A549 (cell line): ENCODE data around the gene ADAR. TPM values are rescaled to one million over a fixed set of nuclear protein-coding genes. Genes with fewer than 3 reads are reported as not detected.

ENCODE experiments used
- ATAC-seq, 2 experiments: fragments of 200-7000 bp in 1 of 2; fragments of >200 bp in 1 of 2; cut with Nextera tagmentation in 1 of 2; cut with Tn5 transposase in 1 of 2; 3 replicates each; pipeline versions ENCODE4 v1.8.0 to v1.9.1; 2018 to 2020; ENCODE audit warnings: mild to moderate bottlenecking in 1 of 2, moderate library complexity in 1 of 2
- CTCF ChIA-PET: fragments of 300-600 bp; sonication (Branson Sonifier 250); formaldehyde crosslinking; extraction: SDS; loops from one replicate; lab custom pipeline; 2021; ENCODE audit warnings: antibody characterized with exemption, inconsistent platforms; lab: Yijun Ruan, JAX
- POLR2A ChIA-PET: fragments of 350-600 bp; formaldehyde crosslinking; extraction: SDS; loops from one replicate; lab custom pipeline; 2021; ENCODE audit warnings: antibody characterized with exemption, inconsistent platforms; lab: Yijun Ruan, JAX
- DNase-seq, 2 experiments: peaks; one replicate each; pipeline versions ENCODE4 v3.0.0 to v3.0.0-alpha.2; 2011 to 2016; ENCODE audit warnings: low read depth in 1 of 2, low spot score in 1 of 2
- FAIRE-seq: peaks from 2 replicates; lab custom pipeline; 2011; peaks lifted over from hg19 to GRCh38; lab: Jason Lieb, UNC
- H3K27ac ChIP-seq, 2 experiments: fragments of >200 bp; sonication (Bioruptor Twin); formaldehyde crosslinking; 3 replicates each; pipeline ENCODE4 v1.5.1; 2016 to 2017
- H3K4me1 ChIP-seq: fragments of >200 bp; sonication (Bioruptor Twin); formaldehyde crosslinking; 3 replicates; pipeline ENCODE4 v1.6.1; 2016
- H3K4me2 ChIP-seq: fragments of >200 bp; sonication (Bioruptor Twin); formaldehyde crosslinking; 3 replicates; pipeline ENCODE4 v1.6.1; 2016
- H3K4me3 ChIP-seq: fragments of >200 bp; sonication (Bioruptor Twin); formaldehyde crosslinking; 3 replicates; pipeline ENCODE4 v1.5.1; 2016
- H3K9me3 ChIP-seq: fragments of >200 bp; sonication (Bioruptor Twin); formaldehyde crosslinking; 3 replicates; pipeline ENCODE4 v1.6.1; 2016
- ATOH8 ChIP-seq: fragments of 250-450 bp; sonication (Bioruptor Pico); IDR thresholded peaks from 2 replicates; pipeline ENCODE4 v1.5.0; 2020; ENCODE audit warnings: low read depth, mild to moderate bottlenecking, moderate library complexity
- CBX2 ChIP-seq: fragments of 200-600 bp; sonication (generic); IDR thresholded peaks from 2 replicates; pipeline ENCODE4 v1.6.1; 2016; ENCODE audit warnings: low read depth, mild to moderate bottlenecking, borderline replicate concordance
- CBX8 ChIP-seq: fragments of 200-600 bp; sonication (generic); IDR thresholded peaks from 2 replicates; pipeline ENCODE4 v1.6.1; 2016
- CEBPB ChIP-seq, 2 experiments: fragments of >200 bp in 1 of 2; sonication (Bioruptor Twin) in 1 of 2; formaldehyde crosslinking in 1 of 2; IDR thresholded peaks; 2 replicates each; pipeline ENCODE4 v1.6.1; 2012 to 2016
- CHD2 ChIP-seq: fragments of 150-350 bp; IDR thresholded peaks from 2 replicates; pipeline ENCODE4 v1.6.1; 2014; ENCODE audit warnings: low read length; ENCODE audit not compliant: partially characterized antibody
- CHD4 ChIP-seq: fragments of 200-600 bp; sonication (generic); IDR thresholded peaks from 2 replicates; pipeline ENCODE4 v1.6.1; 2016; ENCODE audit warnings: antibody characterized with exemption, mild to moderate bottlenecking, borderline replicate concordance
- CTCF ChIP-seq: fragments of >200 bp; sonication (Bioruptor Twin); formaldehyde crosslinking; IDR thresholded peaks from 3 replicates; pipeline ENCODE4 v1.5.1; 2016
- EHMT2 ChIP-seq: fragments of 200-600 bp; sonication (generic); IDR thresholded peaks from 2 replicates; pipeline ENCODE4 v1.6.1; 2016; ENCODE audit warnings: antibody characterized with exemption, low read depth, mild to moderate bottlenecking, moderate library complexity
- ELK1 ChIP-seq: fragments of 150-350 bp; IDR thresholded peaks from 2 replicates; pipeline ENCODE4 v1.6.1; 2014; ENCODE audit warnings: low read depth, mild to moderate bottlenecking, low read length
- HES2 ChIP-seq: fragments of >200 bp; sonication (Bioruptor Twin); formaldehyde crosslinking; IDR thresholded peaks from 2 replicates; pipeline ENCODE4 v1.6.1; 2016
- HEYL ChIP-seq: fragments of 250-450 bp; sonication (Bioruptor Pico); IDR thresholded peaks from 2 replicates; pipeline ENCODE4 v1.8.0; 2021; ENCODE audit warnings: mild to moderate bottlenecking, moderate library complexity
- HOXA7 ChIP-seq: fragments of 250-450 bp; sonication (Bioruptor Pico); IDR thresholded peaks from 2 replicates; pipeline ENCODE4 v1.5.0; 2020; ENCODE audit warnings: mild to moderate bottlenecking, moderate library complexity
- JUN ChIP-seq, 2 experiments: fragments of >200 bp; sonication (Bioruptor Twin); formaldehyde crosslinking; IDR thresholded peaks; 2 replicates in 1 of 2; 3 replicates in 1 of 2; pipeline ENCODE4 v1.6.1; 2016 to 2017
- KDM1A ChIP-seq: fragments of 200-600 bp; sonication (generic); IDR thresholded peaks from 2 replicates; pipeline ENCODE4 v1.6.1; 2016; ENCODE audit warnings: low read depth, mild to moderate bottlenecking
- MAX ChIP-seq: IDR thresholded peaks from 2 replicates; pipeline ENCODE4 v1.6.1; 2012
- POLR2A ChIP-seq: IDR thresholded peaks from 2 replicates; pipeline ENCODE4 v1.6.1; 2012; ENCODE audit warnings: mild to moderate bottlenecking, low read length
- RARB ChIP-seq: fragments of 250-450 bp; sonication (Bioruptor Pico); IDR thresholded peaks from 2 replicates; pipeline ENCODE4 v1.8.0; 2021; ENCODE audit warnings: mild to moderate bottlenecking, moderate library complexity
- RFX5 ChIP-seq: fragments of 450-650 bp; IDR thresholded peaks from 2 replicates; pipeline ENCODE4 v1.7.1; 2014; ENCODE audit warnings: antibody characterized with exemption, mild to moderate bottlenecking, moderate library complexity
- SREBF2 ChIP-seq: fragments of 450-650 bp; IDR thresholded peaks from 2 replicates; pipeline ENCODE4 v1.6.1; 2014; ENCODE audit warnings: mild to moderate bottlenecking, moderate library complexity
- TFCP2L1 ChIP-seq: fragments of 250-450 bp; sonication (Bioruptor Pico); IDR thresholded peaks from 2 replicates; pipeline ENCODE4 v1.5.0; 2021; ENCODE audit warnings: mild to moderate bottlenecking
- TP53 ChIP-seq: fragments of 250-450 bp; sonication (Bioruptor Pico); IDR thresholded peaks from 2 replicates; pipeline ENCODE4 v1.5.0; 2021; ENCODE audit warnings: mild to moderate bottlenecking, moderate library complexity
- ZFP36 ChIP-seq: fragments of 450-650 bp; IDR thresholded peaks from 2 replicates; pipeline ENCODE4 v1.6.1; 2014; ENCODE audit warnings: borderline replicate concordance; ENCODE audit not compliant: partially characterized antibody
- ZSCAN20 ChIP-seq: fragments of 250-450 bp; sonication (Bioruptor Pico); IDR thresholded peaks from 2 replicates; pipeline ENCODE4 v1.8.0; 2022; ENCODE audit warnings: mild to moderate bottlenecking, moderate library complexity
- WGBS: methylation state at CpG from one replicate; pipeline ENCODE4 v1.1.6; 2017; ENCODE audit errors: missing lambda C conversion rate; 5-methylcytosine and 5-hydroxymethylcytosine counted together
- polyA plus RNA-seq, 4 experiments: library from polyadenylated mRNA; depleted of rRNA in 3 of 4; stranded (reverse); fragments of >200 nt; fragmentation: RNase III in 1 of 4; extraction: RNeasy Plus Mini Kit Qiagen cat#74134 plus additional on column Dnase treatment in 1 of 4; gene quantifications; 2 replicates in 3 of 4; 3 replicates in 1 of 4; pipeline ENCODE4 v1.2.3, GENCODE V29; 2011 to 2017

Gene ADAR
- polyA plus RNA-seq, 2 of the 4 experiments (the other 2 are of a cell fraction): 71.7 to 170 TPM

GRCh38 chr1:154594811-154595210, 13.2 kb downstream of the ADAR start:
- H3K9me3 ChIP-seq: no peaks in the 10 kb centered on the region
- no peak overlapping the region for H3K4me2 ChIP-seq
- CTCF ChIA-PET: interaction anchor here (0.8 to 1.5 kb wide), 5 partner anchors 9 to 60 kb away, joined by 3 to 5 read pairs (median 4); no protein-coding TSS in a partner anchor
- POLR2A ChIA-PET: interaction anchor here (1.6 kb wide), 1 partner anchor 35 kb away, joined by 3 read pairs; no protein-coding TSS in a partner anchor
- no peak for ATAC-seq
- no peak for DNase-seq
- TF ChIP-seq CBX8 (no peak), ZSCAN20 (CRISPR knock-in tag) (no peak), HES2 (no peak), KDM1A (no peak), EHMT2 (no peak), CTCF (no peak), JUN (IDR thresholded peaks at IDR 0.05) (no peak), ATOH8 (CRISPR knock-in tag) (no peak), HOXA7 (CRISPR knock-in tag) (no peak), ELK1 (no peak), RARB (CRISPR knock-in tag) (no peak), TP53 (CRISPR knock-in tag) (no peak), CHD2 (no peak), CBX2 (no peak)
- no peaks in the 10 kb centered on the region for H3K4me1 ChIP-seq
- WGBS: 88% methylated on average over 7 of the region's 7 CpGs
- no peak overlapping the region for H3K4me3 ChIP-seq
- no peak overlapping the region for H3K27ac ChIP-seq
- FAIRE-seq: no peak

- no peak for TF ChIP-seq POLR2A
- TF ChIP-seq ZFP36: no peak
- TF ChIP-seq TFCP2L1 (CRISPR knock-in tag): no peak
- TF ChIP-seq EHMT2: no peak
- TF ChIP-seq ATOH8 (CRISPR knock-in tag): no peak
- no peak for TF ChIP-seq RFX5
- TF ChIP-seq HEYL (CRISPR knock-in tag): no peak
- TF ChIP-seq CHD4: no peak
- H3K27ac ChIP-seq: no peak overlapping the region
- FAIRE-seq: no peak
- no peak for DNase-seq
- H3K4me3 ChIP-seq: no peak overlapping the region
- no peaks in the 10 kb centered on the region for H3K9me3 ChIP-seq
- no peak overlapping the region for H3K4me2 ChIP-seq
- no peaks in the 10 kb centered on the region for H3K4me1 ChIP-seq
- ChIA-PET CTCF (interaction anchor here (1.3 to 1.5 kb wide), 2 partner anchors 12 to 34 kb away, joined by 4 read pairs; no protein-coding TSS in a partner anchor), POLR2A (no interaction called here)
- no peak for ATAC-seq
Measured at GRCh38 chr1:154593390-154593789, 14.6 kb downstream of the ADAR start.

GRCh38 chr1:154591206-154591605, 16.8 kb downstream of the ADAR start:
- FAIRE-seq (no peak), DNase-seq (no peak), ATAC-seq (no peak)
- no peak overlapping the region for H3K27ac ChIP-seq
- no peak overlapping the region for H3K4me2 ChIP-seq
- CTCF ChIA-PET: interaction anchor here (1.2 to 3.4 kb wide), 2 partner anchors 19 to 31 kb away, joined by 3 to 13 read pairs; no protein-coding TSS in a partner anchor
- 93% methylated on average over 7 of the region's 7 CpGs for WGBS
- POLR2A ChIA-PET: no interaction called here
- no peak overlapping the region for H3K4me3 ChIP-seq
- H3K4me1 ChIP-seq: no peaks in the 10 kb centered on the region
- H3K9me3 ChIP-seq: no peaks in the 10 kb centered on the region
- TF ChIP-seq RFX5: no peak
- TF ChIP-seq MAX: no peak
- TF ChIP-seq CTCF: no peak
- TF ChIP-seq HES2: no peak
- TF ChIP-seq ZFP36: no peak
- no peak for TF ChIP-seq POLR2A
- TF ChIP-seq CEBPB (IDR thresholded peaks at IDR 0.05): no peak
- no peak for TF ChIP-seq KDM1A
- no peak for TF ChIP-seq ZSCAN20 (CRISPR knock-in tag)
- TF ChIP-seq JUN (IDR thresholded peaks at IDR 0.05): no peak
- TF ChIP-seq SREBF2: no peak
